Measurements from ENCODE around the gene VAPB.
A peak's percentile ranks its signal among the peaks of the same experiment; 100 is the strongest.

The VAPB gene

DNA sequence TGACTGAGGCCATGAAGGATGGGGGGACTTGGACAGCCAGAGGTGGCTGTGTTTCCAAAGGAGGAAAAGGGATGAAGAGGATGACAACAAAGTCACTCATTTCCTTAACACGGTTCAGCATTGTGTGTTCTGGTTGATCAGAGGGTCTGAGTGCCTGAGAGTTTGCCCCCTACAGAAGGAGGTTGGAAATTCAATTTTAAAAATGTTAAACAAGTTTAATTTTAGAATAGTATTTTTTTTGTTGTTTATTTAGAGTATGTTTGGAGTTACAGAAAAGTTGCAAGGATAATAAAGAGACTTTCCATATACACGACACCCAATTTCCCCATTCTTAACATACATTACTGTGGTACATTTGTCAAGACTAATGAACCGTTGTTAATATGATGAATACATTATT, 10.3 kb upstream of the VAPB start:
- no peak for DNase-seq (ENCODE audit: low read depth in 2 of 2)

DNA sequence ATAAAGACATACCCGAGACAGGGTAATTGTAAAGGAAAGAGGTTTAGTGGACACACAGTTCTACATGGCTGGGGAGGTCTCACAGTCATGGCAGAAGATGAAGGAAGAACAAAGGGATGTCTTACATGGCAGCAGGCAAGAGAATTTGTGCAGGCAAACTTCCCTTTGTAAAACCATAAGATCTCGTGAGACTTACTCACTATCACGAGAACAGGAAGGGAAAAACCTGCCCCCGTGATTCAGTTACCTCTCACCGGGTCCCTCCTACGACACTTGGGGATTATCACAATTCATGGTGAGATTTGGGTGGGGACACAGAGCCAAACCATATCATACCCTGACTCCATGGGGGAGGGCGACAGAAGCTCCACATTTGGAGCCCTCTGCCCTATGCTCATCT, 7.4 kb upstream of the VAPB start:
- DNase-seq (ENCODE audit: low read depth in 2 of 2): no peak

DNA sequence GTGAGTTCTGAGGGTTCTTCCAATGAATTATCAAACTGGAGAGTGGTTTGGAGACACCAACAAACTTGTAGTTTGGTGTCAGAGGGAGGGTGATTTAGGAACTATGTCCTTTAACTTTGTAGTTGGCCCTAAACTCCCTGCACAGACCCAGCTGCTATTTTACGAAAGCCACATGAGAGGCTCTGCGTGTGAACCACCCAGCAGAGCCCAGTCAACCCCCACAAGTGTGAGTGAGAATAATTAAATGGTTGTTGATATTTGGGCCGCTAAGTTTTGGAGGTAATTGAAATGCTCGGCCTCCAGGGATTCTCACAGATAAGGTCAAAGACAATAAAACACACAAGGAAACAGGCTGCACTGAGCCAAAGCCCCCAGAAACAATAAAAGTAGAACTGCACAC, 6.9 kb upstream of the VAPB start:
- no peak for DNase-seq (ENCODE audit: low read depth in 2 of 2)

DNA sequence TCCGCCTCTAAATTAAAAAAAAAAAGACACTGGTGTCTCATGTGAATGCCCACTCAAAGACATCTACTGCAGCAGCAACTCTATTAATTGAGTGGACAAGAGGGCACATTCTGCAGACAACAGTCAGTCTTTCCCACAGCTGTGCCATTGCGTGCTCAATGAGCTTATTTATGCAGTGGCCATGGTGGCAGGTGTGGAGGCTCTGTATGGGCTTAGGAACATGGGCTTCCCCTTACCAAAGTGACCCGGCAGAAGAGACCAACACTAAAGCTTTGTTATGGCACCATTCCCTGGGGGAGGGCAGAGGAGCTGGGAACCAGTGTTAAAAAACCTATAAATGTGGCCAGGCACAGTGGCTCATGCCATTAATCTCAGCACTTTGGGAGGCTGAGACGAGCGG, 4.2 kb upstream of the VAPB start:
- DNase-seq (ENCODE audit: low read depth in 2 of 2): no peak

DNA sequence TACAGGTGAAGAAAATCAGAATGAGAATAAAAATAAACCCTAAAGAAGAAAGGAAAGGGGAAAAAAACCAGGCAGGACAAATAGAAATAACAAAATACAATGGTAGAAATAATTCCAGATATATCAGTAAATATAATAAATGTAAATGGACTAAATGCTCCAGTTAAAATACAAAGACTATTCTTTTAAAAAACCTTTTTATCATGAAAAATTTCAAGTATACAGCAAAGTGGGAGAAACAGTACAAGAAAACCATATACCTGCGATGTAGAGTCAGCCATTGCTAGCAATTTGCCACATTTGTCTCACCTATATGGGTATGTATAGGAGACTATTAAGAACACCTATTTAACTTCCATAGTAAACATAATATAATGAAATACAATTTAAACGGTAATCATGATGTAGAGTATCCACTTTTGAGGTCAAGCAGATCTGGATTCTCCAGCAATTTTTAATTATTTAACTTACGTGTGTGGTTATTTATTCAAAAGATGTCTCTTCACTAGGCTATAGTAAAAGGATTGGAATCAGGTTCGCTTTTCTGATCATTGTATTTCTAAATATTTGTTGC, 914 bp upstream of the VAPB start:
- DNase-seq (ENCODE audit: low read depth in 2 of 2): no peak

DNA sequence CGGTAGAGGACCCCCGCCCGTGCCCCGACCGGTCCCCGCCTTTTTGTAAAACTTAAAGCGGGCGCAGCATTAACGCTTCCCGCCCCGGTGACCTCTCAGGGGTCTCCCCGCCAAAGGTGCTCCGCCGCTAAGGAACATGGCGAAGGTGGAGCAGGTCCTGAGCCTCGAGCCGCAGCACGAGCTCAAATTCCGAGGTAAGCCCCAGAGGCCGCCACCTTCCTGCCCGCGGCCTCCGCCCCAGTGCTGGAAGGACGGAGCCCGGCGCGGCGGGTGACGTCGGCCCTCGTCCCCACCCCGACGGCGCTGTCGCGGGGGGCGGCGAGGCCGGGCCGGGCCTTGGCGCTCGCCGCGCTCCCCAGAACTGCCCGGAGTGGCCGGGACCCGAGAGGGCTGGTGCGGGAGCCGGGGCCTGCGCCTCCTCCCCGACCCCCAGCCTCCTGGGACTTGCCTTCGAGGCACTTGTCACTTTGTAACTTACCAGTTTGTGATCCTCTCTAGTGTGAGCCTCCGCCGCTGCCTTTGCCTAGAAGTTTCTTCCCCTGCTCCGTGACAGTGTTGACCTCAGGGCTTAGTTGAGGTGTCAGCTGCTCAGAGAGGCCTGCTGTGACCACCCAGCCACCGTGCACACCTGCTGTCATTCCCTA, 417 bp downstream of the VAPB start:
- peak; percentile 1 to 33 for DNase-seq (ENCODE audit: low read depth in 2 of 2)

DNA sequence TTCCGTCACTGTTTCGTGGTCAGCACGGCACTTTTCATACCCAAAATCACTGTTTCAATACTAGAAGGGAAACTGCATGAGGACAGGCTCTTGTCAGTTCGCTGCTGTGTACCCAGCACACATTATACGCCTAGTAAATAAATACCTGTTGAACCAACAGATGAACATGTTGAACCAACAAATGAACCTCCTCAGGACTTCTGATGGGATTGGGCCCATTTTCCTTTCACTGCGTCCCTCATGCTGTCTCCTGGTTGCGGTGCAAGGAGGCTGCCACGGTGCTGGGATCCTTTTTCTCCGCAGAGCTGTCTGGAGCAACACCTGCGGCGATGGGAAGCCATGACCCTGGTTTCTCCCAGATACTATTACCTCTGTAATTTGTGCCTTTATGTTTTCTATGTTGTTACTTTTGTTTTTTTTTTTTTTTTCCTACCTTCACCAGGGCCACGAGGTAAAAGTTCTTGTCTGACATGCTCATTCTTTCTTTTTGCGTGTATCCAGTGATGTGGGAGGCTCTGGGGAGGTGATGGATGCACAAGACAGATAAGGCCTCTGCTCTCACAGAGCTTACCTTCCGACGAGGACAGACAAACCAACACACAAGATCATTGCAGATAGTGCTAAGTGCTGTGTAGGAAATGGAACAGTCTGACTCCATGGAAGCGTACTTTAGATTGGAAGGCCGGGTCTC, 1.1 kb downstream of the VAPB start:
- DNase-seq (ENCODE audit: low read depth in 2 of 2): no peak

DNA sequence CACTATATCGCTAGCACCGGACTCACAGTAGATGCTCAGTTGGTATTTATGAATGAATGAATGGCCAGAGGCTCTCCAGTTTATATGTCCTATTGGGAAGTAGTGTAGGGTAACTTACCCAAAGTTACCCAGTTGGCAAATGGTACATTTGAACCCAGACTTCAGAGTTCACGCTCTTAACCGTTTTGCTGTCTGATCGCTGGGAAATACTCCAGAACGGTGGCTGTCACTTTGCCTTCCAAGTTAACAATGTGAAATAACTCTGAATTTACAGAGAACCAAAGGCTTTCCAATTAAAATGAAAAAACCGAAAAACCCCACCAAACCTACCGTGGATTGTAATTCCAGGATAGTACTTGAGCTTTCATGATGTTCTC, 1.6 kb downstream of the VAPB start:
- no peak for DNase-seq (ENCODE audit: low read depth in 2 of 2)

DNA sequence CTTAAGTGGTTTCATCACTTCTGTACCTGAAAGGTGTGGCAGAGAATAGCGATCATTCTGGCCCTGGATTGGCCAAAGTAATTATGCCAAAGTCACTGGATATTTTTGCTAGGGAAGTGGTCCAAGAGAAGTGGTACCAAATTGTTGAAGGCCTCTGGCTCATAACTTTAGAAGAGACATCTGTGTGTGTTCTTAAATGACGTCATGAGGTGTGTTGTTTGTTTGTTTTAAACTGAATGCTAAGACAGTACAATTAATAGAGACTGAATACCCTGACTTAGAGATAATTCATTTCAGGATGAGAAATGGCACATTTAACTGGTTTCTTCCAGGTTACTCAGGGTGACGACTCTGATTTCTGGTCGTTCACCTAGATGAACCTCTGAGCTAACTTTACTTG, 3.3 kb downstream of the VAPB start:
- no peak for DNase-seq (ENCODE audit: low read depth in 2 of 2)

DNA sequence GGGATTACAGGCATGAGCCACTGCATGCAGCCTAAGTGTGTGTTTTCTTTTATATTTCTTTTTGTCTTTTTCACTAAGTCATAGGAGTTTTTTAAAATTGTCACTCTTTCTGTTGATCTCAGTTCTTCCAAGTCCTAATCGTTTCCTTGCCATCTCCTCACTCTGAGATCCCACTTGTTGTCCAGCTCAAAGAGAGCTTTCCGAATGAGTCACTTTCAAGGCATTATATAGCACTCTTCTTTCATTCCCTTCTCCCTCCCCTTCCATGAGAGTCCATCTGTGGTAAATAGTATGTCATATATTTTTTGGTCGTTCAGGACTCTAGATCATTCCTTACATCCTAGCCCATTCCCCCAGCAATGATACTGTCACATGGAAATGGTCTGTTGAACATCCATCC, 4.3 kb downstream of the VAPB start:
- DNase-seq (ENCODE audit: low read depth in 2 of 2): no peak

DNA sequence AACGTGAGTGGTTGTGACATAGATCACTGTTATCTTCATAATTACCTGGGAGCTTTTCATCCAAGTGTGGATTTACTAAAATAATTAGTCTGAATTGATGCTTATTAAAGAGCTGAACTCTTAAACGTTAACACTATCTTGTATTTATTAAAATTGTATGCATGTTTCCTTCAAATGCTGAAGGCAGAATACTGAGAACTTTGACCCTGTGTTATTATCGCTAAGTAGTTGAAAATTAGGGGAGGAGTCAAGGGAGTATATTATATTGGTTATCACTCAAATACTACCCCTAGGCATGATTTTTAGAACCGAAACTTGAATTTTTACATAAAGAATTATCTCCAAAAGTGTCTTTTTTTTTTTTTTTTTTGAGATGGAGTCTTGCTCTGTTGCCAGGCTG, 5.8 kb downstream of the VAPB start:
- DNase-seq (ENCODE audit: low read depth in 2 of 2): no peak

DNA sequence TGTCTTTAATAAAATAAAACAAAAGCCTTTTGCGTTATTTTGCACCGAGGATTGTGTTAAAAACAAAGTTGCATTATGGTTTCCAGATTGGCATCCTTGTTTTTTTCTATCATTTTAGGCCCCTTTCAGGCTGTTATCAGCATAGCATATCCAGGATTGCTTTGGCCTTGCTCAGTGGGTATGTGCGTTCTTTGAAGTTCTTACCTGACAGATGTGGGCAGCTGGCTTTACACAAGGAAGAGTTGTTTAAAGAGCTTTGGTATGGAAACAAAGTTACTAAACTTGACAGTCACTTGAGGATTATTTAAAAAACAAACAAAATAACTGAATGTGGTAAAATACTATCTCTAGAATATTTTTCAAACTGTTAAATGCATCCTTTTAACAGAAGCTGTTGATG, 6.6 kb downstream of the VAPB start:
- no peak for DNase-seq (ENCODE audit: low read depth in 2 of 2)

DNA sequence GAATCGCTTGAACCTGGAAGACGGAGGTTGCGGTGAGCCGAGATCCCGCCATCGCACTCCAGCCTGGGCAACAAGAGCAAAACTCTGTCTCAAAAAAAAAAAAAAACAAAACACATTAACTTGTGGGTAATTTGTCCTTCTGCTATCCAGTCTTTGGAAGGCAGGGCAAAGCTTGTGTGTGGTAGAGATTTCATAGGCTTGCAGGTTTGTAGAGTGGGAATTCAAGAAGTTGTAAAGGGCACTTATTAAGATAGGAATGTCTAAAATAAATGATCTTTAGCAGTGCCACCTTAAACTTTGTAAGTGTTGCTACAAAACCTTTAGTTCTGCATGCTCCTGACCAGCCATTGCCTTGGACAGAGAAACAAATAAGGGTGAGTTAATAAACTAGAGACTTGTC, 8.4 kb downstream of the VAPB start:
- no peak for DNase-seq (ENCODE audit: low read depth in 2 of 2)

DNA sequence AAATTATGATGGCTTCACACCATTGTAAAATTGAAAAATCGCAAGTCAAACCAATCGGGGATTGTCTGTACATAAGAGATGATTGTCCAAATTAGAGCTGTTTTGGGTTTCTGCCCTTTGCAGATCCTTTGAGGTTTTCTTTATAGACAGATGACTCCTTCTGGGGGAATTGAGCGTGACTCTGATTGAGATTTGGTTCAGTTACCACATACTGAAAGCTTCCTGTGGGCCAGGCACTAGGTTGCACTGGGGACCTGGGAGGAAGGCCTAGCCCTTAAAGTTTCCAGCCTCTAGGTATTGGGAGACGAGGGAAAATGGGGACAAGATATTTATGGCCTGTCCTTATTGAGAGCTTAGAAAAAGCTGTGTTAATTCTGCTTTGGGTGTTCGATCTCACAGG, 9.2 kb downstream of the VAPB start:
- no peak for DNase-seq (ENCODE audit: low read depth in 2 of 2)

DNA sequence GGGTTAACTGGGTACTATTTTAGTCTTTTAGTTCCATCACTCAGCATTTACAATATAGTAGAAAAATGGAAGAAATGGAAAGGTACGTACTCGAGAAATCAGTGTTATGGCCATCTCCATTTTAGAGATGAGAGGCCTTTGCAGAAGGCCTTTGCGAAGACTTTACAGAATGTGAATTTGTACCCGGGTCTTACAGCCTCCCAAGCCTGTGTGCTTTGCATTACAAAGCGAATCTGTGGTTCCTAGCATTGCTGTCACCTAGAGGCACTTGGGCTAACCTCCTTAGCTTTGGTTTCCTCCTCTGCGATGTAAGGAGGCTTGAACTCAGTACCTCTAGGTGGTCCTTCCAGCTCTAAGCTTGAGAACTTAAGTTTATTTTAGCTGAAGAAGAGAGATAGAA, 10.9 kb downstream of the VAPB start:
- DNase-seq (ENCODE audit: low read depth in 2 of 2): no peak

DNA sequence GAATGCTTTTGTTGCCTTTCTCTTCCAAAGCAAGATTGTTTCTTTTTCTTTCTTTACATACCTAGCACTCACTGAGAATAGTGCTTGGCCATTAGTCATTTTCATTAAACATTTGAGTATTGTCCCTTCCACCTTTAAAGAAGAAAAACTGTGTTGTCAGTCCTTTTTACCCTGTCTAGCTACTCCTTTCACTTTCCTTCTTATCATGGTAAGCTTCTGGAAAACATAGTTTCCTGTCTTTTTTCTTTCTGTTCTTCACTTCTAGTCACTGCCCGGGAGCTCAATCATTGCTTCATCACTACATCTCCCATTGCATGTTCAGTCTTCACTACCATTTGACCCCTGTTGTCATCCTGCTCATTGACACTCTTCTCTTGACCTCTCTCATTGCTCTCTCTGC, 12.1 kb downstream of the VAPB start:
- DNase-seq (ENCODE audit: low read depth in 2 of 2): no peak

DNA sequence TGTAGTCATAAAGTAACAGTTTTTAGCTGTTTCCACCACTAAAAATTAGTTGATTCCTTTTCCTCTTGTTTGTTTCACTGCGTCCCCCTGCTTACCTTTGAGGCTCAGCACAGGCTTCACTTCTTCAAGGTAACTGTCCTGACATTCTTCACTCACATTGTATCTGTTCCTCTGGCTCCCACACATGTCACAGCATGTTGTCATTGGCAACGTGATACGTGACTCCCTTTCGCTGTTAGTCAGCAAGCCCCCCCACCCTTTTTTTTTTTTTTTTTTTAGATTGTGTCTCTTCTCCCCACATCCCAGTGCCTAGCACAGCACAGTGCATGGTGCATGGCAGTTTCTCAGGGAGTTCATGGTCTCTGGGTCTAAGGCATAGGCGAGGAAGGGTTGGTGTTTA, 13.3 kb downstream of the VAPB start:
- DNase-seq (ENCODE audit: low read depth in 2 of 2): no peak

DNA sequence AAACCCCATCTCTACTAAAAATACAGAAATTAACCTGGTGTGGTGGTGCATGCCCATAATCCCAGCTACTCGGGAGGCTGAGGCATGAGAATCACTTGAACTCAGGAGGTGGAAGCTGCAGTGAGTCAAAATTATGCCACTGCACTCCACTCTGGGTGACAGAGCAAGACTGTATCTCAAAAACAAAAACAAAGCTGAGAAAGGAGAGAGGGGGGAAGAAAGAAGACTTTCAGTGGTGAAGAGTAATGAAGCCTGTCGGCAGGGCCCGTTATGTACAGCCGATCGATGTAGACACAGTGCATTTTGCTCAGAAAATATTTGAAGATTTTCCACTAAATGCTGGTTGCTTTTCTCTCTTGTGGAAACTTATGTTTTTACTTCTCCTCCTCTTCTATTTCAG, 13.8 kb downstream of the VAPB start:
- DNase-seq (ENCODE audit: low read depth in 2 of 2): no peak

DNA sequence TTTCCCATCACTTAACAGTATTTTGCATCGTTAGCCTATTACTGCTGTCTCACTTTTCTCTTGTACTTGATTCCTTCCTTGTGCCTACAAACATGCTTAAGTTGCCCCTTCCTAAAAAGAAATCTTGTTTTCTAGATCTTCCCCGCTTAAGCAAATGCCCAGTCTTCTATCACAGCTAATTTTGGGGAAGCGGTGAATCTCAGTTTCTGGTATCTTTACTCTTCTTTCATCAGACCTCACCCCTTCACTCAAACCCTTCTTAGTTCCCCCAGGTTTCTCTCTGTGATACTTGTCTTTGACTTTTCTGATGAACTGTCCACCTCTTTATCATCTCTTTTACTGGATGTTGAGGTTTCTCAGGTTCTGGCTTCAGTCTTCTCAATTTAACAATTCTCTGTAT, 14.2 kb downstream of the VAPB start:
- no peak for DNase-seq (ENCODE audit: low read depth in 2 of 2)

DNA sequence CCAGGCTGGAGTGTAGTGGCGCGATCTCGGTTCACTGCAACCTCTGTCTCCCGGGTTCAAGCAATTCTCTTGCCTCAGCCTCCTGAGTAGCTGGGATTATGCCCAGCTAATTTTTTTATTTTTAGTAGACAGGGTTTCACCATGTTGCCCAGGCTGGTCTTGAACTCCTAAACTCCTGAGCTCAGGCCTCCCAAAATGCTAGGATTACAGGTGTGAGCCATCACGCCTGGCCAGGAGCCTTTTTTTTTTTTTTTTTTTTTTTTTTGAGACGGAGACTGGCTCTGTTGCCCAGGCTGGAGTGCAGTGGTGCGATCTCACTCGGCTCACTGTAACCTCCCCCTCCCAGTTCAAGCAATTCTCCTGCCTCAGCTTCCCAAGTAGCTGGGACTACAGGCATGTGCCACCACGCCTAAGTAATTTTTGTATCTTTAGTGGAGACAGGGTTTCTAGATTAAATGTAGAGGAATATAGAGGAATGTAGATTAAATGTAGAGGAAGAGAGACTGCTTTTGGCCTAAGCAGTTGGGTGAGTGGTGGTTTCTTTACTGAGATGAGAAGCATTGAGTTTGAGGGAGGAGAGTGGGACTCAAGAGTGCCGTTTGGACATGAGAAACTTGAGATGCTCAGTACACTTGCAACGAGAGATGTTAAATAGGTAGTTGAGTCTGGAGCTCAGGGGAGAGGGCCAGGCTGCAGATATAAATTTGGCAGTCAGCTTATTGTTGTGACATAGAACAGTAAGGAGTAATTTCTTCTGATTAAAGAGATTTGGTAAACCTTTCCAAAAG, 16.7 kb downstream of the VAPB start:
- no peak for DNase-seq (ENCODE audit: low read depth in 2 of 2)

DNA sequence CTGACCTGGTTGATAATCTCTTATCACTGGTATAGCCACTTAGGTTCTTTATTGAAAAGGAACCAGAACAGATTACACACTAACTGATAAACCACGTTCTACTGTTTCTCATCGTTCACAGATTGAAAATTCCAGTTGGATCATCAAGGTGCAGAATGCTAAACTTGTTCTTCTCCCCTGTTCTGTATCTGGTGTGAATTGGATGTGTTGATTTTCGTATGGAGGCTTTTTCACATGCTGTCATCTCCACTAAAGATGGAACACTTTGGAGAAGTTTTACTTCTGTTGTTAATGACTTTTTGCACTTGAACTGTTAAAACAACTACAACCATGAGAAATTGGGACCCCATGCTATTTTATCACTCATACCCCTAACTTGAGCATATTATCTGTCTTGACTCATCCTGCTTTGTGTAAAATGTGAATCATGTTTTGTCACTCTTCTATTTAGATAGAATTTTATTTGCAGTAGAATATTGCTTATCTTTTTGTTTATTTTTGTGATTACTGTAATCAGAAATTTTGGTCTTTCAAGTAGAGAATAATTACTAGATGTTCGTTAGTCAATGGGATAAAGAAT, 17.5 kb downstream of the VAPB start:
- DNase-seq (ENCODE audit: low read depth in 2 of 2): no peak

DNA sequence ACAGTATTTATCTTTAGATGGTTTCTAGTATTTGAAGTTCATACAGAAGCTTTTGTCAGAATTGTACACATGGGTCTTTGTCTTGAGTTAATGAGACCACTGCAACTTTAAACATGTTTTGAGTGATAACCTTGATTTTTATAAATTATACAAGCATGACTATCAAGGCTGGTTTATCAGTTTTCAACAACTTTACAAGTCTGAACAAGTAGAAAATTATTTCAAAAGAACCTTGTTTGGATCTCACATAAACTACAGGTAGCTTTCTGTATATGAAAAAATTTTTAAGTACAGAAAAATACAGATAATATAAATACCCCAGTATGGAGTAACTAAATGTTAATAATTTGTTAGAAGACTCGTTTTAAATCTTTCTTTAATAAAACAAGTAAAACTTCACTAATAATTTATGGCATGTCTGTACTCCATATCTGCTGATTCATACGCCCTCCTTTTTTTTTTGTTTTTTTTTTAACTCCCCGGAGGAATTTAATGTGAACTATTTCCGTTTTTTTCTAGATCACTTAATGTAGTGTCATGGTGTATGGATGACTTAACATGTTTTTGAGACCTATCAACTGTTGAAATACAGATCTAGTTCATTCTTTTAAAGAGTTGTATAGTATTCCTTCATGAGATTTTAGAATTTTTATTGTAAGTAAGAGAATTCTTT, 18.3 kb downstream of the VAPB start:
- no peak for DNase-seq (ENCODE audit: low read depth in 2 of 2)
